Activated CD4-positive, CD25-positive, alpha-beta regulatory T cell (primary cell): ENCODE results near the gene AUTS2.

Source experiments
- DNase-seq, 4 experiments: peaks; one replicate each; lab custom pipeline; 2025; lab: John Stamatoyannopoulos, UW

The AUTS2 gene

DNA sequence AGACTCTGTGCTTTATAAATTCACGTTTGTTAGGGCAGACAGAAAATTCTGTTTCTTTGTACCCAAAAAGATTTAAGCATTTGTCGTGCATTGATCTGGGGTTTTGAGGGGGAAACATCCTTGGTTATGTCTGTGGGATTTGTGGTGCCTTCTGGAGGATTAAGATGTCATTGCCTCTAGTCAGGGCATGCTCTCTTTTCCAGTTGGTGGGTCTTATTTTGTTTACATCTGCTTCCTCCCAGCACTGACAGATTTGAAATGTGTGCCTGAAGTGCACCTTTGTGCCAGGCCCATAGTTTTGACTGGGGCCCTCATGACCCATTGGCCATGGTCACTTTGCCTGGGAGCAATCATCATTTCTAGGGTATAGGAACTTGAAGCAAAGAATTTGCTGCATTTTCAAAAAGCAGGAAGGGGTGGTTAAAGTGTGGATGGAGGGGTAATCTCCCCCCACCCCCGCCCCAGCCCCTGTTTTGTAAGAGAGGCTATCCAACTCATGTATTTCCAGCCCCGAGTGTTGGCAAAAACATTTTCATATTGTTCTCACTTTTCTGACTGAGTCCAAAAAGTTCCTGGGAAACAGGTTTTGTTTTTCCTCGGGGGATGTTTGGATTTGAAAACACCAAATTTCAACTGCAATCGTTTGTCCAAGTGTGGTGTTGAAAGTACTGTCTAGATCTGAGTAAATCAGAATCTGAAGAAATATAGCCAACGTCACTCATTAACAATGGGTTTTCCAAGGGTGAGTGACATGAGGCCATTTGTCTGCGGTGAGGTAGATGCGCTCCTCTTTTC, 1145.5 kb downstream of the AUTS2 start:
- no peak for DNase-seq

DNA sequence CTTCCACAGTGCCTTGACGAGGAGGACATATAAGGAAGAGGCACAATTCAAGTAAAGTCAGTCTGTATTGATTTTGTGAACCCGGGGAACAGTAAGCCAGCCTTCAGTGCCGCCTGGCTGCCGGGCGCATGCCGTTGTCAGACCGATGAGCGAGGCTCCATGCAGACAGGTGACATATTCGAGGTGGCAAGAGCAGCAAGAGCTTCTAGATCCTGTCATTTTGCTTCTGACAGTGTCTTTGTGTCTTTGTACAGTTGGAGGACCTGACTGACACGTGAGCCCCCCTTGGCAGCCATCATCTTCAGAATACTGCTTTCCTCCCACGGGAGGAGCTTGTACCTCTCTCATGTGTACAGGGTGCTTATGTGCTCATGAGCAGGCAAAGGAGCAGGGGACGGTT, 1146.2 kb downstream of the AUTS2 start:
- DNase-seq = no peak

GRCh38 chr7:70749831-70750230, 1151.6 kb downstream of the AUTS2 start:
- DNase-seq = no peak

GRCh38 chr7:70751895-70752294, 1153.6 kb downstream of the AUTS2 start:
- no peak for DNase-seq

- DNase-seq = no peak
Observed at GRCh38 chr7:70752794-70753241, 1154.5 kb downstream of the AUTS2 start.

DNA sequence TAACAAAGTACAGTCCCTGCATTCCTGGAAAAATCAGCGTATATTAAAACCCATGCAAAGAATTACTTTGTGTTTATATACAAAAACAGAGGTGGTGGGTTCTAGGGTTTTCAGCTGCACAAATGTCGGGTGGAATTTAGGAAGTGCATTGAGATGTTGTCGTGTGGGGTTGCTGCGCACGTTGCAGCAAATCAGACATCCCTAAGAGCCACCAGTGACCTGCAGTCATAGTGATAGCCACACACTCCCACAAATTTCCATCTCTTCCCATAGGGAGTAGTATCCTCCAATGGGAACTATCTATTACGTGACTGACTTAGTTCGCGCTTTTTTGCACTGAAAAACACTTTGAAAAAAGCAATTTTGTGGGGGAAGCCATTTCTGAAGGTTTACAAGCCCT, 1158.5 kb downstream of the AUTS2 start:
- no peak for DNase-seq

GRCh38 chr7:70758646-70759045, 1160.4 kb downstream of the AUTS2 start:
- no peak for DNase-seq

GRCh38 chr7:70759674-70760073, 1161.4 kb downstream of the AUTS2 start:
- DNase-seq = no peak

GRCh38 chr7:70761711-70762328, 1163.5 kb downstream of the AUTS2 start:
- DNase-seq = no peak

DNA sequence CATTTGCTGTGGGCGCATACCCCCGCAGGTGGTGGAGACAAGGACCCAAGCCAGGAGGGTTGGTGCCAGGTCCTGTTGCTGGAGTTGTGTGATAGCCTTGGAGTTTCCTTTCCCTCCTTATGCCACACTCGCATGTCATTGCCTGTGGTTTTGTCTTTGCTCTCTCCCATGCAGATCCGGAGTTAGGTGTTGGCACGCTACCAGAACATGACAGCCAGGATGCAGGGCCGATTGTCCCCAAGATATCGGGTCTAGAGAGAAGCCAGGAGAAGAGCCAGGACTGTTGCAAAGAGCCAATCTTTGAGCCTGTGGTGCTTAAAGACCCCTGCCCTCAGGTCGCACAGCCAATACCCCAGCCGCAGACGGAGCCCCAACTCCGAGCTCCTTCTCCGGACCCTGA, 1164.4 kb downstream of the AUTS2 start:
- no peak for DNase-seq

- no peak for DNase-seq
Observed at GRCh38 chr7:70763961-70764691, 1165.9 kb downstream of the AUTS2 start.

DNA sequence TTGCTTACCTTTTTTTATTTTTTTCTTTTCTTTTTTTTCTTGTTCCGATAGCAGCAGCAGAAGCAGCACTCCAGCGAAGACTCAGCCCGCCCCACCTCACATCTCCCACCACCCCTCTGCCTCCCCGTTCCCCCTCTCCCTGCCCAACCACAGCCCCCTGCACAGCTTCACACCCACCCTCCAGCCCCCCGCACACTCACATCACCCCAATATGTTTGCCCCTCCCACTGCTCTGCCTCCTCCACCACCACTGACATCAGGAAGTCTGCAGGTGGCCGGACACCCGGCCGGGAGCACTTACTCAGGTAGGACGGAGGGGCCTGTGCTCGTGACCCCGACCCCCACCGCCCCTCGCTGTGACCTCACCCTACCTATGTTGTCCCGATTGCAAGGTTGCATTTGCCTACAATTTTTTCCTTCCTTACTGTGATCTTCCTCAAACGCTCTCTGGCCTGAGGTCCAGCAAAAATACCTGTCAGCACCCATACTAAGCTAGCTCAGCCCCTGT, 1166.5 kb downstream of the AUTS2 start:
- DNase-seq = no peak

DNA sequence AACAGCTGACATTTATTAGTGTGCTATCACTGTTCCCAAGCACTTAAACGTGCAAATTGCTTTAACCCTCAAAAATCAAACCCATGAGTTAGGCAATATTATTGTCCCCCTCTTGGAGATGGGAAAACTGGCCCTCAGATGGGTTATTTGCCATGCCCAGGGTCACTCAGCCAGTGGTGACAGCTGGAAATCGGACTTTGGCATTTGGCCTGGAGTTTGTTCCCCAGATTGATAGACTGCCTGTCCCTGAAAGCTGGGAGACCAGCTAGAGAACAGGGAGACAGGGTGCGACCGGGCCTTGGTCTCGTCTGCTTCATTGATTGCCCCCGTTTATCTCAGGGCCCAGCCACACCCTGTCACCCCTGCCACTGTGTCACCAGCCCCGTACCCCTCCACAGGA, 1167.4 kb downstream of the AUTS2 start:
- DNase-seq = no peak

- no peak for DNase-seq
Observed at GRCh38 chr7:70766109-70766508, 1167.8 kb downstream of the AUTS2 start.

DNA sequence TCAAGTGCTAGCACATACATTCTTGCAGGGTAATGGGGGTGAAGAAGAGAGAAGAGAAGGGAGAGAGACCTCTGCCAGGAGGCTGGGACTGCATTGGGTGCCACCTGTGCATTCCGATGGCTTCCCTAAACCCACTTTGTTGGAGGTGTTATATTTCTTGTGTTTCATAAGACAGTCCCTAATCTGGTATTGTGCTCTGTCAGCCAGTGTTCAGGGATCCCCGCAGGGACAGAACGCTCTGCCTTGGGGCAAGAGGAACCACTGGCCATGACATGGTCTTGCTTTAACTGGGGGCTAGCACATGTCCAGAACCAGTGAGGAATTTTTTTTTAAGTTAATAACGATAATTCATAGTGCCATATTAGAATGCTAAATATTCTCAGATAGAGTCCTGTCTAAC, 1168.4 kb downstream of the AUTS2 start:
- no peak for DNase-seq

- no peak for DNase-seq
Observed at GRCh38 chr7:70770154-70770553, 1171.9 kb downstream of the AUTS2 start.

DNA sequence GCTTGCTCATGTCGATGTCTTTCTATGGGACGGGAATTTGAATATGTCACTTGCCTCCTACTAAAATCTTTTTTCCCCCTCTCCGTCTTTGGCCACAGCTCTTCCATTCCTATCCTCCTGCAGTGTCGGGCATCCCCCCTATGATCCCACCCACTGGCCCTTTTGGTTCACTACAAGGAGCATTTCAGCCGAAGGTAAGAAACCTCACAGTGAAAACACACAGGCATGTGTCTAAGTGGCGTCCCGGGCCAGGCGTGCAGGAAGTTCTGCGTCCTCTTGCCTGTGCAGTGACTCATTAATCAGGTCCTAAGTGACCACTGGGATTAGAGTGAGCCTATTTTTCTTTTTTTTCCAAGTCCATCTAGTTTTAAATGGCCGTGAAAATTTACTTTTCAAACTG, 1173.2 kb downstream of the AUTS2 start:
- DNase-seq = no peak

GRCh38 chr7:70772891-70773290, 1174.6 kb downstream of the AUTS2 start:
- DNase-seq = no peak

DNA sequence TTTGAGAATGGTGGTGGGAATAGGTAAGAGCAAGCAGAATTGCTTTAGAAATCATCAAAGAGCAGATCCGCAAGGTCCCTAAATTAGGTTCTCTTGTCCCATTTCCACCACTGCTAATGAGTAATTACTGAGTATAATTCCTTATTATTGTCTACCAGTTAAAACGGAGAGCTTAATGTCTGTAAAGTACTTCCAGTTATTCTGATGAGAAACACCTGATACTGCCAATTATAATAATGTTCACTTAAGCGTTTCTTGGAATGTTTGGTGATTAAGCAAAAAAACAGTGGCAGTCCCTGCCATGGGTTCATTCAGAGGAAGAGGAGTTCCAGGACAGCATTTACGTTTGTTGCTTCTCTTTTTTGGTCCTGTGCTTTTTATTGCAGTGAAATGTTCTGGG, 1175.1 kb downstream of the AUTS2 start:
- DNase-seq = no peak

DNA sequence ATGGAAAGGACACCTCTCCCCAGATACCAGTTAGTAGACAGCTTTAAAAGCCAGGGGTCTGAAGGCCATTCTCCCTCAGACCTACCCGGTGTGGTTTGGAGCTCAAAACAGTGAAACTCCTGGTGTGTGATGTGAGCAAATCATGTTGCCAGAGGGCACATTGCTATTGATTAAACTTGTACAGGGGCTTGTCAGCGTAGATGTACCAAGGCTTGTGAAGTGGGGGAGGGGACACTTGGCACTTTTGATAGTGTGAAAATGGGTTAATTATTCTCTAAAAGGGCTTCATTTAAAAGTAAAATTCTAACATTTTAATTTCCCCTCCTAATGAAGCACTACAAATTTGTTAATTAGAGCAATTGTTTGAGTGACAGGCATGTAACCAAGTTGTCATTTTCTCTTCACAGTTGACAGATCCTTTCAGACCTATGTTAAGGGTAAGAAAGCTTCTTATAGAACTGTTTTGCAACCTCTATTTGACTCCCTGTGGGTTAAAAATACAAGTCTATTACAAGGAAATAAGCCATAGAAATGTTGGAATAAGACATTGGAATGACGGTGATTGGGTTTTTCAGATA, 1176.8 kb downstream of the AUTS2 start:
- no peak for DNase-seq

GRCh38 chr7:70775570-70776156, 1177.4 kb downstream of the AUTS2 start:
- DNase-seq = no peak

GRCh38 chr7:70776627-70777101, 1178.4 kb downstream of the AUTS2 start:
- DNase-seq = no peak
